ENCODE results near the gene GNAO1.

GNAO1 gene

DNA sequence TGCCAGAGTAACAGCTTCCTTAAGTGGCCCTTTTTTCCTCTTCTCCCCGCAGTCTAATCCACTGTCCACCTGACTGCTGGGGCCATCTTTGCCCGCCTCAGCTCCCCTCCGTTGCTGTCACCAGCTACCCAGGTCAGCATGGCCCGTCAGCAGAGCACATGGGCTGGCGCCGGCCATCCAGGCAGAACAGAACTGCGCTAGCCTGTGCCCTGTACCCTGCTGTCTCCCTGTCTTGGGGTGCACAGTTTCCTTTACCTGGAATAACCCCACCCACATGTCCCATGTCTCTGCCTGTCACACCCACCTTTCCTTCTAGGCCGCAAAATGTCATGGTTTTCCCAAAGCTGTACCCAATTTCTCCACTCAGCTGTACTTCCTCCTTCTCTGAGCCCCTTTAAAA, 55.7 kb downstream of the GNAO1 start:
- H3K18ac ChIP-seq (ENCODE audit: low read length), result peak overlapping the region; percentile 45
- H4K8ac ChIP-seq (ENCODE audit: low read depth, low read length), result no peak overlapping the region
- no peaks in the 10 kb centered on the region for H3K79me1 ChIP-seq (ENCODE audit: low read depth, low read length)
- H2BK120ac ChIP-seq (ENCODE audit: low read depth, low read length), result no peak overlapping the region
- no peak overlapping the region for H3K14ac ChIP-seq (ENCODE audit: low read length)
- H3K27me3 ChIP-seq (ENCODE audit: control insufficient read depth in 3 of 3, insufficient read depth in 3 of 3, low read depth in 1 of 3, low read length in 3 of 3), result peaks cover 0 to 7% (median 0%) of the 10 kb centered on the region in 3 experiments
- WGBS, 2 donors (ENCODE audit: extremely low coverage in 2 of 2, insufficient read length in 2 of 2, insufficient replicate concordance in 1 of 2), result no CpG with 5 or more reads among the region's 8 CpGs
- H3K9me3 ChIP-seq (replicated peaks in 1 of 2; ENCODE audit: control insufficient read depth in 2 of 2, insufficient read depth in 1 of 2, low read depth in 1 of 2, low read length in 2 of 2), result no peaks in the 10 kb centered on the region
- H3K4ac ChIP-seq (ENCODE audit: low read length), result no peak overlapping the region
- no peak overlapping the region for H4K91ac ChIP-seq (ENCODE audit: low read depth, low read length, poor library complexity)
- DNase-seq (ENCODE audit: low spot score), result no peak
- H2BK5ac ChIP-seq (ENCODE audit: low read length), result no peak overlapping the region
- H3K27ac ChIP-seq (replicated peaks; ENCODE audit: low read length), result no peak overlapping the region
- H2BK12ac ChIP-seq (ENCODE audit: low read length), result no peak overlapping the region
- no peak overlapping the region for H2BK15ac ChIP-seq (ENCODE audit: low read length)
- no peak overlapping the region for H3K4me3 ChIP-seq (ENCODE audit: low read length in 2 of 2)
- peak overlapping the region; percentile 51 for H2AFZ ChIP-seq (ENCODE audit: low read length)
- no peak overlapping the region for H3K9ac ChIP-seq (ENCODE audit: low read depth, low read length, poor library complexity)
- H3K23ac ChIP-seq (ENCODE audit: low read depth, low read length, poor library complexity), result no peak overlapping the region
- no peak overlapping the region for H3K4me2 ChIP-seq (ENCODE audit: insufficient read depth, low read length, poor library complexity, severe bottlenecking)
- no peaks in the 10 kb centered on the region for H3K36me3 ChIP-seq (replicated peaks in 1 of 2; ENCODE audit: control insufficient read depth in 2 of 2, insufficient read depth in 2 of 2, low read length in 2 of 2)
- H3K4me1 ChIP-seq (ENCODE audit: control insufficient read depth in 2 of 2, insufficient read depth in 1 of 2, low read depth in 1 of 2, low read length in 2 of 2), result peaks cover 5 to 7% of the 10 kb centered on the region in 2 donors
- no peak overlapping the region for H2AK5ac ChIP-seq (ENCODE audit: low read depth, low read length)

DNA sequence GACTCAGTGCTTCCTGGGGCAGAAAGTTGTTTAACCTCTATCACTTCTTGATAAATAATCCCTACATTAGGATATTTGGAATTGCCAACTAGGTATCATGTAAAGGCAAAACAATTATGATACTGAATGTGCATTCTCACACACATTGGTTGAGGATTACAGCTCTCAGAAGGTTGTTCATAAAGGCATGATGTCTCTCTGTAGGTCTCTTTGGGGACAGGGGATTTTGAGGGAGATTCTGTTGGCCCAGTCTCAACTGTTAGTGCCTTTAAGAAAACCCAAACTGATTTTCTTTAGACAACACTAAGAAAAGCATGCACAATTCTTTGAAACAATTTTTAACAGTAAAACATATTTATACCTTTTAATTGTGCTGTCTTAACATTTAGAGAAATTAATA, 56.5 kb downstream of the GNAO1 start:
- Histone ChIP-seq H2BK12ac (ENCODE audit: low read length) (no peak overlapping the region), H2BK5ac (ENCODE audit: low read length) (no peak overlapping the region), H3K27me3 (ENCODE audit: control insufficient read depth in 3 of 3, insufficient read depth in 3 of 3, low read depth in 1 of 3, low read length in 3 of 3) (peaks cover 0 to 10% (median 0%) of the 10 kb centered on the region in 3 experiments), H3K36me3 (replicated peaks in 1 of 2; ENCODE audit: control insufficient read depth in 2 of 2, insufficient read depth in 2 of 2, low read length in 2 of 2) (no peaks in the 10 kb centered on the region), H3K79me1 (ENCODE audit: low read depth, low read length) (no peaks in the 10 kb centered on the region), H3K14ac (ENCODE audit: low read length) (no peak overlapping the region), H3K4ac (ENCODE audit: low read length) (no peak overlapping the region), H3K23ac (ENCODE audit: low read depth, low read length, poor library complexity) (no peak overlapping the region), H3K18ac (ENCODE audit: low read length) (no peak overlapping the region), H4K8ac (ENCODE audit: low read depth, low read length) (no peak overlapping the region), H3K4me3 (ENCODE audit: low read length in 2 of 2) (no peak overlapping the region), H2BK120ac (ENCODE audit: low read depth, low read length) (no peak overlapping the region), H4K91ac (ENCODE audit: low read depth, low read length, poor library complexity) (no peak overlapping the region), H3K27ac (replicated peaks; ENCODE audit: low read length) (no peak overlapping the region), H3K4me1 (ENCODE audit: control insufficient read depth in 2 of 2, insufficient read depth in 1 of 2, low read depth in 1 of 2, low read length in 2 of 2) (peaks cover 5 to 7% of the 10 kb centered on the region in 2 donors), H3K9me3 (replicated peaks in 1 of 2; ENCODE audit: control insufficient read depth in 2 of 2, insufficient read depth in 1 of 2, low read depth in 1 of 2, low read length in 2 of 2) (no peaks in the 10 kb centered on the region), H2AFZ (ENCODE audit: low read length) (no peak overlapping the region), H3K9ac (ENCODE audit: low read depth, low read length, poor library complexity) (no peak overlapping the region), H3K4me2 (ENCODE audit: insufficient read depth, low read length, poor library complexity, severe bottlenecking) (no peak overlapping the region), H2AK5ac (ENCODE audit: low read depth, low read length) (no peak overlapping the region), H2BK15ac (ENCODE audit: low read length) (no peak overlapping the region)
- DNase-seq (ENCODE audit: low spot score), result no peak

DNA sequence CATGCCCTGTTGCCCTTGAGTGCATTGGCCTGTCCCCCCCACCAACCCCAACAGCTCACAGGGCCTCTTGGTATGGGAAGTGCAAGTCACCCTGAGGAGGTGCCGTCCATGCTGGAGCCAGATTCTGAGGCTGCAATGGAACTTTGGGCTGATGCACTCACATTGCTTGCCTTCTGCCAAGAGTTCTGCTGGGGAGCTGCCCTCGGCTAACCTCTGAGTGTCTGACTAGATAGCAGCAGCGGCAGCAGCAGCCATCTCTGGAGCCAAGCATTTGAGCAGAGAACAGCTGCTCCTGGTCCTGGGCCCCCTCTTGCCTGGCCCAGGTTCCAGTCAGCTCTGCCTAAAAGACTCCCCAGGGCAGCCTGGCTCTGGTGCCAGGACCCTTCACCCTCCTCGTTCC, 61.5 kb downstream of the GNAO1 start:
- no CpG with 5 or more reads among the region's 4 CpGs for WGBS, 2 donors (ENCODE audit: extremely low coverage in 2 of 2, insufficient read length in 2 of 2, insufficient replicate concordance in 1 of 2)

DNA sequence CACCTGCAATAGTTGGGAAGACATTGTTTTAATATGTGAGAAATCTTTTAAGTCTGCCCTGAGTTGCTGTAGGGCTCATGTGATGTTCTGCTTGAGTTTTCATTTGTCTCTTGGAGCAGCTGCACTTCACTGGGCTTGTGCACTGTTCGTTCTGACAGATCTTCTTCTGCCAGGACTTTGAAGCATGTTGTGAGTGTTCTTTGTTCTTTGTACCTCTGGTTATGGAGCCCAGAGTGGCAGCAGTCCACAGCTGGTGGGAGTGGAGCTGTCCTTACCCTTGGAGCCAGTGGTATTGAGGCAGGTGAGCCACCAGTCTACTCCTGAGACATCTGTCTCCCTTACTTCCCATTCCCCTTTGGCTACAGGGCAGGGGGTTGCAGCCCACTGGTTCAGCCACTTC, 64.6 kb downstream of the GNAO1 start:
- H3K4me3 ChIP-seq (ENCODE audit: low read length in 2 of 2), result no peak overlapping the region
- peaks cover 0 to 20% (median 0%) of the 10 kb centered on the region in 3 experiments for H3K27me3 ChIP-seq (ENCODE audit: control insufficient read depth in 3 of 3, insufficient read depth in 3 of 3, low read depth in 1 of 3, low read length in 3 of 3)
- no peak overlapping the region for H2AK5ac ChIP-seq (ENCODE audit: low read depth, low read length)
- H2BK12ac ChIP-seq (ENCODE audit: low read length), result no peak overlapping the region
- no peaks in the 10 kb centered on the region for H3K79me1 ChIP-seq (ENCODE audit: low read depth, low read length)
- H2BK120ac ChIP-seq (ENCODE audit: low read depth, low read length), result no peak overlapping the region
- no CpG with 5 or more reads among the region's 1 CpG for WGBS, 2 donors (ENCODE audit: extremely low coverage in 2 of 2, insufficient read length in 2 of 2, insufficient replicate concordance in 1 of 2)
- H4K91ac ChIP-seq (ENCODE audit: low read depth, low read length, poor library complexity), result no peak overlapping the region
- H3K9ac ChIP-seq (ENCODE audit: low read depth, low read length, poor library complexity), result no peak overlapping the region
- no peak overlapping the region for H3K14ac ChIP-seq (ENCODE audit: low read length)
- H3K4me1 ChIP-seq (ENCODE audit: control insufficient read depth in 2 of 2, insufficient read depth in 1 of 2, low read depth in 1 of 2, low read length in 2 of 2), result peaks cover 3 to 9% of the 10 kb centered on the region in 2 donors
- H3K23ac ChIP-seq (ENCODE audit: low read depth, low read length, poor library complexity), result no peak overlapping the region
- H3K4me2 ChIP-seq (ENCODE audit: insufficient read depth, low read length, poor library complexity, severe bottlenecking), result no peak overlapping the region
- no peak overlapping the region for H3K27ac ChIP-seq (replicated peaks; ENCODE audit: low read length)
- no peak overlapping the region for H4K8ac ChIP-seq (ENCODE audit: low read depth, low read length)
- H3K36me3 ChIP-seq (replicated peaks in 1 of 2; ENCODE audit: control insufficient read depth in 2 of 2, insufficient read depth in 2 of 2, low read length in 2 of 2), result no peaks in the 10 kb centered on the region
- H2BK15ac ChIP-seq (ENCODE audit: low read length), result no peak overlapping the region
- H3K18ac ChIP-seq (ENCODE audit: low read length), result no peak overlapping the region
- H3K4ac ChIP-seq (ENCODE audit: low read length), result no peak overlapping the region
- no peak overlapping the region for H2BK5ac ChIP-seq (ENCODE audit: low read length)
- DNase-seq (ENCODE audit: low spot score), result no peak
- H3K9me3 ChIP-seq (replicated peaks in 1 of 2; ENCODE audit: control insufficient read depth in 2 of 2, insufficient read depth in 1 of 2, low read depth in 1 of 2, low read length in 2 of 2), result no peaks in the 10 kb centered on the region
- no peak overlapping the region for H2AFZ ChIP-seq (ENCODE audit: low read length)

More for the DNA sequence above, 61.5 kb downstream of the GNAO1 start:
- Histone ChIP-seq H2BK15ac (ENCODE audit: low read length) (no peak overlapping the region), H3K14ac (ENCODE audit: low read length) (no peak overlapping the region), H3K27me3 (ENCODE audit: control insufficient read depth in 3 of 3, insufficient read depth in 3 of 3, low read depth in 1 of 3, low read length in 3 of 3) (peaks cover 0 to 20% (median 0%) of the 10 kb centered on the region in 3 experiments), H3K27ac (replicated peaks; ENCODE audit: low read length) (no peak overlapping the region), H3K4me1 (ENCODE audit: control insufficient read depth in 2 of 2, insufficient read depth in 1 of 2, low read depth in 1 of 2, low read length in 2 of 2) (no peaks in the 10 kb centered on the region), H3K9ac (ENCODE audit: low read depth, low read length, poor library complexity) (no peak overlapping the region), H2BK12ac (ENCODE audit: low read length) (no peak overlapping the region), H2AFZ (ENCODE audit: low read length) (no peak overlapping the region), H4K8ac (ENCODE audit: low read depth, low read length) (no peak overlapping the region), H3K4me3 (ENCODE audit: low read length in 2 of 2) (no peak overlapping the region), H3K36me3 (replicated peaks in 1 of 2; ENCODE audit: control insufficient read depth in 2 of 2, insufficient read depth in 2 of 2, low read length in 2 of 2) (no peaks in the 10 kb centered on the region), H3K4me2 (ENCODE audit: insufficient read depth, low read length, poor library complexity, severe bottlenecking) (no peak overlapping the region), H3K18ac (ENCODE audit: low read length) (peak overlapping the region; percentile 11), H3K9me3 (replicated peaks in 1 of 2; ENCODE audit: control insufficient read depth in 2 of 2, insufficient read depth in 1 of 2, low read depth in 1 of 2, low read length in 2 of 2) (no peaks in the 10 kb centered on the region), H2AK5ac (ENCODE audit: low read depth, low read length) (no peak overlapping the region), H3K23ac (ENCODE audit: low read depth, low read length, poor library complexity) (peak overlapping the region; percentile 38), H2BK120ac (ENCODE audit: low read depth, low read length) (no peak overlapping the region), H3K79me1 (ENCODE audit: low read depth, low read length) (no peaks in the 10 kb centered on the region), H2BK5ac (ENCODE audit: low read length) (no peak overlapping the region), H4K91ac (ENCODE audit: low read depth, low read length, poor library complexity) (no peak overlapping the region), H3K4ac (ENCODE audit: low read length) (no peak overlapping the region)
- no peak for DNase-seq (ENCODE audit: low spot score)
